H1 (cell line): ENCODE measurements around the gene ADAMTS6. TPM values are rescaled to one million over a fixed set of nuclear protein-coding genes. Genes with fewer than 3 reads are reported as not detected.

Experiments used
- GABPA ChIP-seq: IDR thresholded peaks from 2 replicates; pipeline ENCODE4 v1.6.1; 2011; ENCODE audit warnings: mild to moderate bottlenecking, low read length, moderate library complexity, borderline replicate concordance; ENCODE audit not compliant: insufficient read depth
- polyA plus RNA-seq, 7 experiments: library from polyadenylated mRNA; depleted of rRNA in 3 of 7; stranded (reverse) in 5 of 7; unstranded in 2 of 7; fragments of >200 nt in 5 of 7; fragments of 200-250 nt in 2 of 7; gene quantifications; 1 replicate in 5 of 7; 2 replicates in 1 of 7; 4 replicates in 1 of 7; pipeline versions ENCODE4 v1.2.1 to v1.2.3, GENCODE V29; 2011 to 2013; ENCODE audit warnings: missing spikeins in 2 of 7, mixed read lengths in 2 of 7
- total RNA-seq: library from RNA; stranded (reverse); fragmentation: NEBNext Ultra II Directional; extraction: Animal tissue kit (Norgen Biotek cat#: 25700); gene quantifications from 2 replicates; pipeline ENCODE4 v1.2.1, GENCODE V29; 2021

The ADAMTS6 gene
- total and polyA plus RNA-seq, 2 of the 8 experiments (the other 6 are each of a cell fraction or from before 2014, with no cell fraction given): 0.74 to 2.4 TPM

- no peak for TF ChIP-seq GABPA
- TF ChIP-seq, all 59 proteins: peak for 0
Observed at GRCh38 chr5:65478336-65478735, 3.4 kb downstream of the ADAMTS6 start (continued).
